ENCODE measurements around the gene DUSP5.
"Not testable (repeated sequence)": the region's sequence is repeated elsewhere in the genome, so short reads cannot be mapped to it uniquely, and the experiment has no call there.

The DUSP5 gene

DNA sequence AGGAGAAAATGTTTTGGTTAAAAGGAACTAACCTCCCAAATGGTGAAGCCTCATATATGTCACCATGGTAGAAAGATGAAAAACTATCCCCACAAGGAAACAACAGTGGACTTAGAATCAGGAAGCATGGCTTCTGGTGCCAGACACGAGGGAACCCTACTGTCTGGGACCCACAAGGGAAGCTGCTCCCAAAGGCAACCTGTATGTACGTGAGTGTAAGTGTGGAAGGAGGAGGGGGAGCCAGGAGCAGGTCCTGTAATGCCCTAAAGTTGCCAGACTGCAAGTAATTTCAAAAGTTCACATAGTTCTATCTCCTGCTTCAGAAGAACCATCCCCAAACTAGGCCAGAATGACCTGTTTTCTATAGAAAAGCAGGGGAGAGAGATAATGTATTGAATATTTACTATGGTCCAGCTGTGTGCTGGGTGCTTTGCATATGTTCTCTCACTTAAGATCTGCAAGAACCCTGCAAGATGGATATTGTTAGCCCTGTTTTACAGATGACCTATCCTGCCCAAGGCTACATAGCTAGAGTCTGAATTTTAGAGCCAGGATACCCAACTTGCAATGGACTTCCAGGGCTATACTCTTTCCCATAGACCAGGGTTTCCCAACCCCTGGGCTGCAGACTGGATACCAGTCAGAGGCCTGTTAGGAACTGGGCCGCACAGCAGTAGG lies 19.2 kb downstream of the DUSP5 start:
- Mint-ChIP-seq H3K27ac (no peak overlapping the region), H3K4me1 (peaks cover 26% of the 10 kb centered on the region), H3K9me3 (peaks cover 0 to 4% of the 10 kb centered on the region in 2 donors), H3K27me3 (no peaks in the 10 kb centered on the region), H3K4me3 (no peak overlapping the region)
- DNase-seq (no peak), ATAC-seq (no peak)

GRCh38 chr10:110522365-110522988 lies 24.8 kb downstream of the DUSP5 start:
- H3K9me3 Mint-ChIP-seq = no peaks in the 10 kb centered on the region
- peaks cover 45% of the 10 kb centered on the region for H3K4me1 Mint-ChIP-seq
- DNase-seq (no peak), ATAC-seq (peak; percentile 91)
- no peaks in the 10 kb centered on the region for H3K27me3 Mint-ChIP-seq
- peak overlapping the region in 1 of 2 donors; percentile 53 for H3K27ac Mint-ChIP-seq
- no peak overlapping the region for H3K4me3 Mint-ChIP-seq

- ATAC-seq = no peak
- peaks cover 58% of the 10 kb centered on the region for H3K4me1 Mint-ChIP-seq
- no peak for DNase-seq
- no peak overlapping the region for H3K4me3 Mint-ChIP-seq
- no peaks in the 10 kb centered on the region for H3K9me3 Mint-ChIP-seq
- no peak overlapping the region for H3K27ac Mint-ChIP-seq
- no peaks in the 10 kb centered on the region for H3K27me3 Mint-ChIP-seq
Measured at GRCh38 chr10:110523736-110524135, 26.0 kb downstream of the DUSP5 start.

DNA sequence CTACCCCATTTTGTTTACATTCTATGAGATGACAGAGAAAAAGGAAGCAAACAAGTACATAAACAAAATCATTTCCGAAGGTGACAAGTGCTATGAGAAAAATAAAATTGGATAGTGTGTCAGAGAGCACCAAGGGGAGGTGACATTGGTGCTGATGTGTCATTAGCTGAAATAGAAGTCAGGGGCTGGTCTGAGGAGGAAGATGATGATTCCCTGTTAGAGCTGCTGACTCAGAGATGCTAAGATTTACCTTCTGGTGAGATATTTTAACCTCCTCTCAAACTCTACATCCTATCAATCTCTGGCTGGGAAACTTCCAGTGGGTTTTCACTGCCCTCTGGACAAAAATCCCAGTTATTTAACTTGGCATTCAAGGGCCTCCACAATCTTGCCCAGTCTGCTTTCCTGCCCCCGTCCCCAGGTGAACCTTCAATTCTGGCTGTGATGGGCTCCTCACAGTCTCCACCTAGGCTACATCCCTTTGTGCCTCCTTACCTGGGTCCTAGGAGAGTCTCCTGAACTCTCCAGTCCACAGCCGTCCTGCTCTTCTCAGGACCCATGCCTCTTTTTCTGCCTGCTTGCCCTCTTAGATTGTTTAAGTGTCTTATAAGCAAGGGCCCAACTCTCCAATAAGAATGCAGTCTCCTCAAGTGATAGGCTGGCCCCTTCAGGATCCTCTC lies 26.6 kb downstream of the DUSP5 start:
- DNase-seq (no peak), ATAC-seq (no peak)
- no peak overlapping the region for H3K4me3 Mint-ChIP-seq
- peaks cover 63% of the 10 kb centered on the region for H3K4me1 Mint-ChIP-seq
- peak overlapping the region in 1 of 2 donors; percentile 48 for H3K27ac Mint-ChIP-seq
- no peaks in the 10 kb centered on the region for H3K27me3 Mint-ChIP-seq
- no peaks in the 10 kb centered on the region for H3K9me3 Mint-ChIP-seq

DNA sequence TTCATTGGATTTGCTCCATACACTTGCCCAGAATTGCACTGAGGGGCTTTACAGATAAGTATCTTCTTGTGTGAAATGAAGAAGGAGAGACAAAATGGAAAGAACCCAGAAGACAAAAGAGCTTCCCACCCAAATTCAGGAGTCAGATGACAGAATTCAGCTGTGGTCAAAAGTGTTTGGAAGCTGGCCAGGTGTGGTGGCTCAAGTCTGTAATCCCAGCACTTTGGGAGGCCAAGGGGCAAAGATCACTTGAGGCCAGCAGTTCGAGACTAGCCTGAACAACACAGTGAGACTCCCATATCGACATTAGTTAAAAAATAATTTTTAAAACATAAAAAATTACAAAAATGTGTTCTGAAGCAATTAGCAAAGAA lies 27.1 kb downstream of the DUSP5 start:
- Mint-ChIP-seq H3K27me3 (no peaks in the 10 kb centered on the region), H3K27ac (no peak overlapping the region), H3K4me3 (no peak overlapping the region), H3K4me1 (peaks cover 68% of the 10 kb centered on the region), H3K9me3 (no peaks in the 10 kb centered on the region)
- peak in 1 of 2 donors; percentile 1 for DNase-seq
- ATAC-seq = no peak

DNA sequence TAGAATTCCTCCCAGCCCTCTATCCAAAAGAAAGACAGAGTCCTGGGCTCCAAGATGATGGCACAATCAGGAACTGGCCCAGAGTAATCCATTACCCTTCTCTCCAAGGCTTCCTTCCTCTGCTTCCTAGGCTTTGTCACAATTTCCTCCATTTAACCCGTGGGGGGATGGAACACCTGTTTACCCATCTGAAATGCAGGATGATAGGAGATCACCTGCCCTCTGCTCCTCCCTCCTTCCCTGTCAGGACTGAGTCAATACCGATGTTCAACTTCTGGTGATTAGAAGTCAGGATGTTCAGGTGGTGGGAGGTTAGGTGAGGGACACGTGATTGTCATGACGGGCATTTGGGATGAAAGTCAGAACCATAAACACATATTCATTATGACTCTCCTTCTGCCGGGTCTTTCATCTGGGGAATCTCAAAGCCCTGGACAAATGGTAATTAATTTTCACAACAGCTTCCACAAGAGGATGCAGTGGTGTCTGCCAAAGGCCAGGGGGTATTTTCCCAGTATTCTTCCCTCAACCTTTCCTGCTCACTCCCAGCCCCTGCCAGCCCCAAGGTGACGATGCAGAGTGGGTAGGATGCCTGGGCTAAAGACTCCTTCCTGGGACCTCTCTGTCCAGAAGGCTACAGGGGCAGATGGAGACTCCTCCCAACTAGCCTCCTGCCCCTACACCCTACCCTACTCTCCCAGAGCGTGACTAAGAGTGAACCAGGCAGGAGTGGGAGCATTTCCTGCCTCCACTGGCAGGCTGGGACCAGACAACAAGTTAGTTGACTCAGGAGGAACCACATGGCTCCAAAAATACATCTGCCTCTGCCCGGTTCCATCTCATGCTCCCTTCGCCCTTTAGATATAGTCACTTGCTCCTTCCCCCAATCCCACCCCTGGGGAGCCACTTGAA lies 27.9 kb downstream of the DUSP5 start:
- Mint-ChIP-seq H3K9me3 (no peaks in the 10 kb centered on the region), H3K27me3 (peaks cover under 1% of the 10 kb centered on the region), H3K4me3 (no peak overlapping the region), H3K27ac (no peak overlapping the region), H3K4me1 (peaks cover 76% of the 10 kb centered on the region)
- ATAC-seq (no peak), DNase-seq (no peak)

DNA sequence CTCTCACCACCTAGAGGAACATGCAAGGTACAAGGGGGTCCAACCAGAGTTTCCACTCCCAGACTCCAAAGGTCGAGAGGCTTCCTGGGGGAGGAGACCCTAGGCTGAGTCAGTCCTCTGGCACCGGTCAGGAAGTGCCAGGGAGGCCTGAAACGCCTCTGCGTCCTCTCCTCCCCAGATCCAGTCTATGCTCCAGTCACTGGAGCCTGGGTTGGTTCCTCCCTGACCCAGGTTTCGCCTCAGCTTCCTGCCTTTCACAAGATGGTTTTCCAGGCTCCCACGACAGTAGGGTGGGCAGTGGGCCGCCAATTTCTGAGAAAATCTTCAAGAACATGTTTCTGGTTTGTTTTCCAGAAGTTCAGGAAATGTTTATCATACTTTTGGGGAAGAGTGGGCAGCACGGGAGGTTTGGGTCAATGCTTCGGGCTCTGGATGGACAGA lies 30.0 kb downstream of the DUSP5 start:
- ATAC-seq (no peak), DNase-seq (no peak)
- Mint-ChIP-seq H3K9me3 (no peaks in the 10 kb centered on the region), H3K4me3 (peak overlapping the region; percentile 24 to 30), H3K4me1 (peaks cover 78% of the 10 kb centered on the region), H3K27ac (peak overlapping the region; percentile 15 to 69), H3K27me3 (peaks cover 7% of the 10 kb centered on the region)

GRCh38 chr10:110528224-110528996 lies 30.7 kb downstream of the DUSP5 start:
- DNase-seq (peak in 1 of 2 donors; percentile 16), ATAC-seq (peak; percentile 31)
- Mint-ChIP-seq H3K27ac (peak overlapping the region; percentile 29 to 69), H3K9me3 (no peaks in the 10 kb centered on the region), H3K4me1 (peaks cover 82% of the 10 kb centered on the region), H3K27me3 (peaks cover 7% of the 10 kb centered on the region), H3K4me3 (peak overlapping the region; percentile 24 to 62)

DNA sequence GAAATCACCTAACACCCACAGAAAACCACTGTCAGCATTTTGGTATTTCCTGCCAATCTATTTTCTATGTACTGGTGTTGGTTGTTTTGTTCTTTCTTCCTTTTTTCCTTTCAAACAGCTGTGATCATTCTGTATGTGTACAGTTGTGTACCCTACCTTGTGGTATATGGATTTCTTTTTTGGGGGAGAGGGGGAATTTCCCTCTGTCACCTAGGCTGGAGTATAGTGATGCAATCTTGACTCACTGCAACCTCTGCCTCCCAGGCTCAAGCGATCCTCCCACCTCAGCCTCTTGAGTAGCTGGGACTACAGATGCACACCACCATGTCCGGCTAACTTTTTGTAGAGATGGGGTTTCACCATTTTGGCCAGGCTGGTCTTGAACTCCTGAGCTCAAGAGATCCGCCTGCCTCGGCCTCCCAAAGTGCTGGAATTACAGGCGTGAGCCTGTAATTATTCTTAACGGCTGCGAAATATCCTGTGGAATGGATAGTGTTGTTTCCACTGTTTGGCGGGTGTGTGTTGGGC lies 31.4 kb downstream of the DUSP5 start:
- not testable (repeated sequence) for H3K9me3 Mint-ChIP-seq, H3K27me3 Mint-ChIP-seq
- peak; percentile 93 for ATAC-seq
- H3K4me3 Mint-ChIP-seq = peak overlapping the region; percentile 0 to 62
- peak; percentile 59 to 67 for DNase-seq
- H3K27ac Mint-ChIP-seq = peak overlapping the region; percentile 83 to 90
- peaks cover 82% of the 10 kb centered on the region for H3K4me1 Mint-ChIP-seq

GRCh38 chr10:110529596-110530011 lies 31.9 kb downstream of the DUSP5 start:
- Mint-ChIP-seq H3K27ac (peak overlapping the region; percentile 83), H3K27me3 (peaks cover 7% of the 10 kb centered on the region), H3K9me3 (no peaks in the 10 kb centered on the region), H3K4me1 (peaks cover 82% of the 10 kb centered on the region), H3K4me3 (peak overlapping the region; percentile 62 to 64)
- ATAC-seq = peak; percentile 12
- DNase-seq = peak; percentile 20 to 30

DNA sequence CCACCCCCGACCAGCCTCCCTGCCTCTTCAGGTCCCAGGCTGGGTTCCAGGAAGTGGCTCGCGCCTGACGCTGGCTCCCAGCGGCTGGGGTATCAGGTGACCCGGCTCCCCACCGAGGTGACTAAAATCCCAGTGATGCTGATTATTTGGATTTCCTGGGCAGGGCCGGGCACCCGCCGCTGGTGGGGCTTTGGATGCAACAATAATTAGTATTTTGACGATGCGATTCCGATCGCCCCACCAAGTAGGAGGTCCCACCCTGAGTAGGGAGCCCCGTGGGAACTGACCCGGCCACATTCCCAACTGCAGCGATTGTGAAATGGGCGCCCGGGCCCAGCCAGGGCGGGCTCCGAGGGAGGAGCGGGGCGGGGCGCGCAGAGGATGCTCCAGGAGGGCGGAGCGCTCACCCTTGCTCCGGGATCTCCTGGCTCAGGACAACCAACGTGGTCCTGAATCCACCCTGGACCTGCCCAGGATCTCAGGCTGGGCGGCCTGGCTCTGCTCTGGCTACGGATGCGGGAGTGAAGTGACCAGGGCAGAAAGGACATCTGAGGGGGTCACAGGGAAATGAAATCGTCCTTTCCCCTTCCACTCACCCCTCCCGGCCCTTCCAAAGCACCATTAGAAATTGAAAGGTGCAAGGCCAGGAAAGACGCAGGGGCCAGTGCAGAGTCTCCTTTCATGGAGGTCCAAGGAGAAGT lies 32.6 kb downstream of the DUSP5 start:
- no peaks in the 10 kb centered on the region for H3K9me3 Mint-ChIP-seq
- H3K27ac Mint-ChIP-seq = peak overlapping the region; percentile 39 to 83
- H3K4me3 Mint-ChIP-seq = peak overlapping the region; percentile 62 to 64
- peaks cover 84% of the 10 kb centered on the region for H3K4me1 Mint-ChIP-seq
- no peak for DNase-seq
- ATAC-seq = no peak
- peaks cover 7% of the 10 kb centered on the region for H3K27me3 Mint-ChIP-seq

DNA sequence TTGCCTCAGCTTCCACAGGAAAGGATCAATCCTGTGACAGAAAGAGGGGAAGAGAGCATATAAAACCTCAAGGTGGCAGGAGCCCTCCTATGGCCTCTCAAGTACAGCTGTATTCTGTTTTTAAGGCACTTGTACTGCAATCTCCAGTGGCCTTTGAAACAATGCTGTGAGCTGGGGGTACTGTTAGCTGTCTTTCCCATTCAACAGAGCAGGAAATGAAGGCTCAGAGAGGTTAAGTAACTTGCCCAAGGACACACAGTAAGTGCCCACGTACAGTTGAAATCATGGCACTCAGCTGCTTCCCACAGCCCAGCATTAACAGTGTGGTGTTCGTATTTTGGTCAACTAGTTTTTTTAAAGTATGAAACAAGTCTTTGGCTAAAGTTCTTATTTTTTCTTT lies 34.0 kb downstream of the DUSP5 start:
- Mint-ChIP-seq H3K27ac (peak overlapping the region in 1 of 2 donors; percentile 59), H3K4me1 (peaks cover 84% of the 10 kb centered on the region), H3K27me3 (peaks cover 7% of the 10 kb centered on the region), H3K9me3 (no peaks in the 10 kb centered on the region), H3K4me3 (no peak overlapping the region)
- DNase-seq (no peak), ATAC-seq (no peak)

GRCh38 chr10:110532628-110533027 lies 34.9 kb downstream of the DUSP5 start:
- DNase-seq, H3K9me3 Mint-ChIP-seq, H3K27me3 Mint-ChIP-seq, H3K27ac Mint-ChIP-seq, ATAC-seq, H3K4me3 Mint-ChIP-seq: not testable (repeated sequence)
- H3K4me1 Mint-ChIP-seq = peaks cover 86% of the 10 kb centered on the region

DNA sequence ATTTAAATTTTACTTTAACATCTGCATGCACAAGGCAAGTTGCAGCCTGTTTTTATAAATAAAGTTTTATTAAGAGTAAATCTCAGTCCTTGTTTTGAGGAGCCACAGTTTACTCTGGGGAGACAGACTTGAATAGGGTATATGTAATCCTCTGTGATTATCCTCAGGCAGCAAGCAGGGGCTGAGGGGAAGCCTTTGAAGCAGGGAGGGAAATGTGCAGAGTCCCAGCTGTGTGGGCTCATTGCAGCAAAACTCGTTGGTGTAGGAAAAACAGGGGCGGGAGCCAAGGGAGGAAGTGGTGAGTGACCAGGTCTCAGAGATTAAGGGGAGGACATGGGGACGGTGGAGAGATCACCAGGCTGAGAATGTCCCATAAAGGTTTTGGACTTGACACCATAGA lies 35.4 kb downstream of the DUSP5 start:
- no peaks in the 10 kb centered on the region for H3K9me3 Mint-ChIP-seq
- DNase-seq (no peak), ATAC-seq (no peak)
- H3K27ac Mint-ChIP-seq = no peak overlapping the region
- peaks cover 7% of the 10 kb centered on the region for H3K27me3 Mint-ChIP-seq
- H3K4me3 Mint-ChIP-seq = peak overlapping the region in 1 of 2 donors; percentile 15
- peaks cover 83% of the 10 kb centered on the region for H3K4me1 Mint-ChIP-seq
